Gastroesophageal sphincter (tissue), 3 donors: ENCODE data around the gene SLFN12L.

Experiments used
- EP300 ChIP-seq: sonication (generic); formaldehyde crosslinking; IDR thresholded peaks from one replicate; pipeline ENCODE4 v1.6.1; 2017; ENCODE audit warnings: antibody characterized with exemption, mild to moderate bottlenecking
- POLR2A ChIP-seq, 2 donors: fragments of 450-650 bp; IDR thresholded peaks; one replicate each; pipeline ENCODE4 v1.6.1; 2017; ENCODE audit warnings: antibody characterized with exemption in 2 of 2, mild to moderate bottlenecking in 2 of 2, moderate library complexity in 1 of 2
- POLR2AphosphoS5 ChIP-seq: sonication (generic); formaldehyde crosslinking; IDR thresholded peaks from one replicate; pipeline ENCODE4 v1.6.1; 2017; ENCODE audit warnings: antibody characterized with exemption
- TF ChIP-seq, protein P1 (sequence below), 4 experiments: fragments of 200-600 bp in 2 of 4; fragments of 450-650 bp in 2 of 4; sonication (generic) in 1 of 4; IDR thresholded peaks; one replicate each; pipeline ENCODE4 v1.5.1; 2017 to 2019; ENCODE audit warnings: antibody characterized with exemption in 4 of 4, mild to moderate bottlenecking in 2 of 4, moderate library complexity in 2 of 4

DNA sequence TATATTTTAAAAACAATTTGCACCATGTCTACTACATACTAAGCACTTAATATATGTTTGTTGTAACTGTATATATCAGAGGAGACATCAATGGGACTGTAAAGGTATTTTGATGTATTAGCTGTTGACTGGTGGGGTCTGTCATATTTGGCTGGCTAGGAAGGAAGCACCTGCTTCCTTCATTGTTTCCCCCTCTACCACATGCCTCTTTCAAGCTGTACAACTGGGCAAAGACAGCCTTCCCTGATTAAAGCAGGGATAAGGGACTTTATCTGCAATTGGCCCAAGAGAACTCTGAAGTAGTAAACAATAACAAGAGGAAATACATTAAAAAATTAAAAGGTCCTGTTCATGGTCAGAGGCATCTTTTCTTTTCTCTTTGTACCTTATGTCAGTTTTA is 5.5 kb upstream of the SLFN12L start:
- TF ChIP-seq, protein P1, sequence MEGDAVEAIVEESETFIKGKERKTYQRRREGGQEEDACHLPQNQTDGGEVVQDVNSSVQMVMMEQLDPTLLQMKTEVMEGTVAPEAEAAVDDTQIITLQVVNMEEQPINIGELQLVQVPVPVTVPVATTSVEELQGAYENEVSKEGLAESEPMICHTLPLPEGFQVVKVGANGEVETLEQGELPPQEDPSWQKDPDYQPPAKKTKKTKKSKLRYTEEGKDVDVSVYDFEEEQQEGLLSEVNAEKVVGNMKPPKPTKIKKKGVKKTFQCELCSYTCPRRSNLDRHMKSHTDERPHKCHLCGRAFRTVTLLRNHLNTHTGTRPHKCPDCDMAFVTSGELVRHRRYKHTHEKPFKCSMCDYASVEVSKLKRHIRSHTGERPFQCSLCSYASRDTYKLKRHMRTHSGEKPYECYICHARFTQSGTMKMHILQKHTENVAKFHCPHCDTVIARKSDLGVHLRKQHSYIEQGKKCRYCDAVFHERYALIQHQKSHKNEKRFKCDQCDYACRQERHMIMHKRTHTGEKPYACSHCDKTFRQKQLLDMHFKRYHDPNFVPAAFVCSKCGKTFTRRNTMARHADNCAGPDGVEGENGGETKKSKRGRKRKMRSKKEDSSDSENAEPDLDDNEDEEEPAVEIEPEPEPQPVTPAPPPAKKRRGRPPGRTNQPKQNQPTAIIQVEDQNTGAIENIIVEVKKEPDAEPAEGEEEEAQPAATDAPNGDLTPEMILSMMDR (IDR thresholded peaks at IDR 0.05): no peak
- no peak for TF ChIP-seq EP300
- TF ChIP-seq POLR2A (IDR thresholded peaks at IDR 0.05): no peak
- no peak for TF ChIP-seq POLR2AphosphoS5
